HG03066 (cell line): Measurements from ENCODE around the gene SAMSN1.

Experiments used
- ATAC-seq: cut with Tn5 transposase; IDR thresholded peaks from one replicate; pipeline ENCODE4 v1.9.1; 2021; ENCODE audit warnings: low read depth; ENCODE audit not compliant: unreplicated experiment

Gene SAMSN1

GRCh38 chr21:14545906-14546480 is at the start of gene SAMSN1:
SAMSN1 (minus strand) TSS chr21:14546315; CDS start chr21:14546261, 54 bp downstream.
- ATAC-seq, result peak; percentile 86

- ATAC-seq, result no peak
Observed at GRCh38 chr21:14595449-14595848, 49.3 kb upstream of the SAMSN1 start.

GRCh38 chr21:14594967-14595366 is 48.9 kb upstream of the SAMSN1 start:
- no peak for ATAC-seq

- no peak for ATAC-seq
Observed at GRCh38 chr21:14593230-14593629, 47.1 kb upstream of the SAMSN1 start.

GRCh38 chr21:14592296-14593000 is 46.3 kb upstream of the SAMSN1 start:
- ATAC-seq, result no peak

- ATAC-seq, result no peak
Observed at GRCh38 chr21:14591882-14592281, 45.8 kb upstream of the SAMSN1 start.

- ATAC-seq, result no peak
Observed at GRCh38 chr21:14591377-14591776, 45.3 kb upstream of the SAMSN1 start.

- no peak for ATAC-seq
Observed at GRCh38 chr21:14589855-14590563, 43.9 kb upstream of the SAMSN1 start.

- ATAC-seq, result no peak
Observed at GRCh38 chr21:14587266-14587665, 41.2 kb upstream of the SAMSN1 start.

- no peak for ATAC-seq
Observed at GRCh38 chr21:14585122-14585521, 39.0 kb upstream of the SAMSN1 start.

- ATAC-seq, result no peak
Observed at GRCh38 chr21:14584357-14585095, 38.4 kb upstream of the SAMSN1 start.

GRCh38 chr21:14583629-14584255 is 37.6 kb upstream of the SAMSN1 start:
- no peak for ATAC-seq

- ATAC-seq, result no peak
Observed at GRCh38 chr21:14582934-14583628, 37.0 kb upstream of the SAMSN1 start.

GRCh38 chr21:14581902-14582457 is 35.9 kb upstream of the SAMSN1 start:
- no peak for ATAC-seq

GRCh38 chr21:14573244-14573643 is 27.1 kb upstream of the SAMSN1 start:
- no peak for ATAC-seq

- no peak for ATAC-seq
Observed at GRCh38 chr21:14572204-14572780, 26.2 kb upstream of the SAMSN1 start.

- no peak for ATAC-seq
Observed at GRCh38 chr21:14569868-14570267, 23.8 kb upstream of the SAMSN1 start.

GRCh38 chr21:14569026-14569621 is 23.0 kb upstream of the SAMSN1 start:
- no peak for ATAC-seq
